Smooth muscle cell (in vitro differentiated cells): ENCODE data around the gene UBE3B. TPM values are rescaled to one million over a fixed set of nuclear protein-coding genes. Genes with fewer than 3 reads are reported as not detected.

Experiments used
- DNase-seq: peaks from one replicate; lab custom pipeline; 2025; ENCODE audit not compliant: unreplicated experiment; lab: John Stamatoyannopoulos, UW
- H2AFZ ChIP-seq: fragments of 200-600 bp; sonication (generic); 2 replicates; pipeline ENCODE4 v1.6.0; 2016; ENCODE audit warnings: antibody characterized with exemption, low read depth, mild to moderate bottlenecking
- H3F3A ChIP-seq: fragments of 200-600 bp; sonication (generic); 2 replicates; pipeline ENCODE4 v1.6.0; 2017; ENCODE audit warnings: antibody characterized with exemption, low read depth
- H3K27ac ChIP-seq: fragments of 200-600 bp; sonication (generic); 2 replicates; pipeline ENCODE4 v1.5.1; 2016; ENCODE audit warnings: low read depth, mild to moderate bottlenecking
- H3K27me3 ChIP-seq: fragments of 200-600 bp; sonication (generic); 2 replicates; pipeline ENCODE4 v1.6.1; 2016; ENCODE audit warnings: low read depth, mild to moderate bottlenecking
- H3K36me3 ChIP-seq: fragments of 200-600 bp; sonication (generic); 2 replicates; pipeline ENCODE4 v1.5.1; 2016; ENCODE audit warnings: low read depth
- H3K4me1 ChIP-seq: fragments of 200-600 bp; sonication (generic); 2 replicates; pipeline ENCODE4 v1.5.1; 2016; ENCODE audit warnings: low read depth
- H3K4me2 ChIP-seq: fragments of 200-600 bp; sonication (generic); 2 replicates; pipeline ENCODE4 v1.6.0; 2016; ENCODE audit warnings: mild to moderate bottlenecking
- H3K4me3 ChIP-seq: fragments of 200-600 bp; sonication (generic); 2 replicates; pipeline ENCODE4 v1.5.1; 2016; ENCODE audit warnings: mild to moderate bottlenecking
- H3K79me2 ChIP-seq: fragments of 200-600 bp; sonication (generic); 2 replicates; pipeline ENCODE4 v1.6.0; 2016; ENCODE audit warnings: low read depth, mild to moderate bottlenecking
- H3K9ac ChIP-seq: fragments of 200-600 bp; sonication (generic); 2 replicates; pipeline ENCODE4 v1.6.0; 2016; ENCODE audit warnings: low read depth
- H3K9me3 ChIP-seq: fragments of 200-600 bp; sonication (generic); replicated peaks from 2 replicates; pipeline ENCODE4 v1.5.1; 2016; ENCODE audit warnings: low read depth
- H4K20me1 ChIP-seq: fragments of 200-600 bp; sonication (generic); 2 replicates; pipeline ENCODE4 v1.6.0; 2016; ENCODE audit warnings: low read depth
- CTCF ChIP-seq: fragments of 200-600 bp; sonication (generic); IDR thresholded peaks from 2 replicates; pipeline ENCODE4 v1.5.1; 2017; ENCODE audit warnings: borderline replicate concordance, mild to moderate bottlenecking, antibody characterized with exemption; ENCODE audit not compliant: insufficient read depth, poor library complexity, severe bottlenecking
- WGBS: methylation state at CpG from one replicate; pipeline ENCODE4 v1.1.7; 2016; ENCODE audit warnings: low lambda C conversion rate; 5-methylcytosine and 5-hydroxymethylcytosine counted together
- polyA plus RNA-seq: library from polyadenylated mRNA; unstranded; fragments of >200 nt; fragmentation: Nextera tagmentation; extraction: Ambion mirVana; gene quantifications from 2 replicates; pipeline ENCODE4 v1.2.1, GENCODE V29; 2016
- total RNA-seq: library from RNA; depleted of rRNA; stranded (reverse); fragments of >200 nt; gene quantifications from 2 replicates; pipeline ENCODE4 v1.2.3, GENCODE V29; 2014

UBE3B gene
- total and polyA plus RNA-seq, 2 experiments from 2014 or later: 21.8 to 62.9 TPM

- H3K4me3 ChIP-seq: no peak overlapping the region
- no peaks in the 10 kb centered on the region for H3K79me2 ChIP-seq
- 91% methylated on average over 2 of the region's 2 CpGs for WGBS
- no peaks in the 10 kb centered on the region for H3K9me3 ChIP-seq
- H3K36me3 ChIP-seq: no peaks in the 10 kb centered on the region
- no peak for DNase-seq
- H2AFZ ChIP-seq: no peak overlapping the region
- peaks cover 17% of the 10 kb centered on the region for H4K20me1 ChIP-seq
- TF ChIP-seq CTCF: no peak
- H3F3A ChIP-seq: peaks cover 3% of the 10 kb centered on the region
- H3K9ac ChIP-seq: no peak overlapping the region
- H3K27me3 ChIP-seq: no peaks in the 10 kb centered on the region
- no peak overlapping the region for H3K4me2 ChIP-seq
- H3K27ac ChIP-seq: no peak overlapping the region
- H3K4me1 ChIP-seq: peaks cover 3% of the 10 kb centered on the region
These were observed 106.3 kb downstream of the UBE3B start for GRCh38 chr12:109583733-109584132.

Other genes with a start within 250 kb of the UBE3B start
- not detected in 2 replicates for gene FOXN4, start 168.3 kb upstream of the UBE3B start, total RNA-seq
- not detected in 2 replicates for gene FOXN4, start 168.3 kb upstream of the UBE3B start, polyA plus RNA-seq
- gene MYO1H, start 129.7 kb upstream of the UBE3B start, total RNA-seq: 2.3 TPM in 1 of 2 replicates, not detected in the other
- 0.03 and 0.11 TPM in 2 replicates for gene MYO1H, start 129.7 kb upstream of the UBE3B start, polyA plus RNA-seq
- gene KCTD10, start 334 bp upstream of the UBE3B start, total RNA-seq: 89.7 and 111 TPM in 2 replicates
- gene KCTD10, start 334 bp upstream of the UBE3B start, polyA plus RNA-seq: 63.7 and 79.6 TPM in 2 replicates
- 20.2 and 29.6 TPM in 2 replicates for gene MMAB, start 95.9 kb downstream of the UBE3B start, total RNA-seq
- gene MMAB, start 95.9 kb downstream of the UBE3B start, polyA plus RNA-seq: 43.1 and 51.7 TPM in 2 replicates
- gene MVK, start 96.2 kb downstream of the UBE3B start, total RNA-seq: 13.9 and 21.1 TPM in 2 replicates
- gene MVK, start 96.2 kb downstream of the UBE3B start, polyA plus RNA-seq: 11.8 and 16.3 TPM in 2 replicates
- gene FAM222A, start 236.2 kb downstream of the UBE3B start, total RNA-seq: 0.85 TPM in 2 replicates
- gene FAM222A, start 236.2 kb downstream of the UBE3B start, polyA plus RNA-seq: 1.7 and 2.0 TPM in 2 replicates